ENCODE measurements around the gene FNDC1.

GRCh38 chr6:159232751-159233150 is 63.6 kb downstream of the FNDC1 start:
- TF ChIP-seq CTCF (conservative IDR thresholded peaks at IDR 0.05 in 1 of 2, IDR thresholded peaks at IDR 0.05 in 1 of 2; ENCODE audit: low read depth in 1 of 2, low read length in 2 of 2) (no peak), EZH2 (IDR thresholded peaks at IDR 0.05; ENCODE audit: low read length, missing control alignments) (no peak)
